H1 (cell line): ENCODE measurements around the gene FOXE1. TPM values are rescaled to one million over a fixed set of nuclear protein-coding genes. Genes with fewer than 3 reads are reported as not detected.

Source experiments
- GABPA ChIP-seq: IDR thresholded peaks from 2 replicates; pipeline ENCODE4 v1.6.1; 2011; ENCODE audit warnings: mild to moderate bottlenecking, low read length, moderate library complexity, borderline replicate concordance; ENCODE audit not compliant: insufficient read depth
- polyA plus RNA-seq, 7 experiments: library from polyadenylated mRNA; depleted of rRNA in 3 of 7; stranded (reverse) in 5 of 7; unstranded in 2 of 7; fragments of >200 nt in 5 of 7; fragments of 200-250 nt in 2 of 7; gene quantifications; 1 replicate in 5 of 7; 2 replicates in 1 of 7; 4 replicates in 1 of 7; pipeline versions ENCODE4 v1.2.1 to v1.2.3, GENCODE V29; 2011 to 2013; ENCODE audit warnings: missing spikeins in 2 of 7, mixed read lengths in 2 of 7
- total RNA-seq: library from RNA; stranded (reverse); fragmentation: NEBNext Ultra II Directional; extraction: Animal tissue kit (Norgen Biotek cat#: 25700); gene quantifications from 2 replicates; pipeline ENCODE4 v1.2.1, GENCODE V29; 2021

FOXE1 gene
- total and polyA plus RNA-seq, 2 of the 8 experiments (the other 6 are each of a cell fraction or from before 2014, with no cell fraction given) = 0.03 TPM; not detected in 1

DNA sequence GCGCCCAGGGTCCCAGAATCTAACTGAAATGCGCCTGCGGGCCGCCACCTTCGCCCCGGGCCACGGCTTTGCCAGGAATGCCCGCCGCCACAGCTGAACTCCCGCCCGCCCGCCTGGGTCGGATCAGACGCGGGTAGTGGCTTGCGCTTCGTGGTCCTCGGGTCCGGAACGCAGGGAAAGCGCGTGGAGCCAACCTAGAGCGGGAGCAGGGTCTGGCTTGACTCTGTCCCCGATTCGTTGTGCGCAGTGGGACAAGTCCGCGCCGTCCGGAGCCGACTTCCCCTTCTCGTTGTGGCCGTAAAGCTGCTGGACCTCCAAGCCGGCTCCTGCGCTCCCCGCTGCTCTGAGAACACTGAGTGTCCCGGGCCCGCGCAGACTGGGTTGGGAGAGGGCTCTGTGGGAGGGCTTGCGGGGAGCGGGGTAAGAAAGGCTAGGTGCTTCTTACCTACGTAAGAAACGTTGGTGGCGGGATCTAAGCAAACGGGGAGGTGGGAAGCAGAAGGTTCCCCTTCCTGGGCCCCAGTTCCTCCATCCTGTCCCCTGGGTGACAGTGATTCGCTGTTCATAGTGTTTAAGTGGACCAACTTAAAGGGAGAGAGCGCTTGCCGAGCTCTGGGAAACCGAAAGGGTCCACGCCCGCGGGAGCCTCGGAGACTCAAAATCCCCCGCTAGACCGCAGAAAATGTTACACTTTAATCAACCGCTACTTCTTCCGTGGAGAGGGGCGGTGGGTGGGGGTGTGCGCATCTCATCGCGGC is 4.4 kb upstream of the FOXE1 start (continued):
- 0 out of 2 replicates have a peak, but pooled peaks have one; percentile 32 for TF ChIP-seq GABPA
